HG02759 (cell line): Measurements from ENCODE around the gene FOXN3.

Source experiments
- ATAC-seq: cut with Tn5 transposase; IDR thresholded peaks from one replicate; pipeline ENCODE4 v1.9.1; 2021; ENCODE audit warnings: mild to moderate bottlenecking, moderate library complexity; ENCODE audit not compliant: unreplicated experiment

FOXN3 gene

GRCh38 chr14:89411976-89412375 lies 5.1 kb downstream of the FOXN3 start:
- no peak for ATAC-seq

- no peak for ATAC-seq
These were observed 7.1 kb downstream of the FOXN3 start for GRCh38 chr14:89409961-89410360.

GRCh38 chr14:89408907-89409700 lies 7.9 kb downstream of the FOXN3 start:
- no peak for ATAC-seq

GRCh38 chr14:89407856-89408255 lies 9.2 kb downstream of the FOXN3 start:
- ATAC-seq = no peak

- ATAC-seq = no peak
These were observed 10.1 kb downstream of the FOXN3 start for GRCh38 chr14:89406941-89407340.

GRCh38 chr14:89406361-89406760 lies 10.7 kb downstream of the FOXN3 start:
- no peak for ATAC-seq

- ATAC-seq = no peak
These were observed 11.3 kb downstream of the FOXN3 start for GRCh38 chr14:89405712-89406111.

- ATAC-seq = no peak
These were observed 14.7 kb downstream of the FOXN3 start for GRCh38 chr14:89402363-89402762.

GRCh38 chr14:89401761-89402160 lies 15.3 kb downstream of the FOXN3 start:
- no peak for ATAC-seq

GRCh38 chr14:89401241-89401640 lies 15.8 kb downstream of the FOXN3 start:
- ATAC-seq = no peak

- ATAC-seq = no peak
These were observed 16.5 kb downstream of the FOXN3 start for GRCh38 chr14:89400529-89400928.

- ATAC-seq = no peak
These were observed 17.4 kb downstream of the FOXN3 start for GRCh38 chr14:89399594-89400068.

- no peak for ATAC-seq
These were observed 17.9 kb downstream of the FOXN3 start for GRCh38 chr14:89399157-89399556.

GRCh38 chr14:89397569-89398230 lies 19.3 kb downstream of the FOXN3 start:
- no peak for ATAC-seq

- ATAC-seq = no peak
These were observed 22.1 kb downstream of the FOXN3 start for GRCh38 chr14:89394972-89395371.

- ATAC-seq = no peak
These were observed 23.7 kb downstream of the FOXN3 start for GRCh38 chr14:89393222-89393745.

- no peak for ATAC-seq
These were observed 24.9 kb downstream of the FOXN3 start for GRCh38 chr14:89392181-89392580.

GRCh38 chr14:89391556-89391955 lies 25.5 kb downstream of the FOXN3 start:
- ATAC-seq = no peak

GRCh38 chr14:89391123-89391522 lies 25.9 kb downstream of the FOXN3 start:
- ATAC-seq = no peak

GRCh38 chr14:89388853-89389252 lies 28.2 kb downstream of the FOXN3 start:
- ATAC-seq = no peak

- no peak for ATAC-seq
These were observed 28.9 kb downstream of the FOXN3 start for GRCh38 chr14:89387922-89388685.
